ENCODE data around the gene UBE2D3.

GRCh38 chr4:102858828-102859464 lies 31.6 kb upstream of the UBE2D3 start:
- TF ChIP-seq ZNF565 (CRISPR knock-in tag; conservative IDR thresholded peaks at IDR 0.05; ENCODE audit: low read depth) (no peak), TOX (CRISPR knock-in tag; IDR thresholded peaks at IDR 0.05; ENCODE audit: borderline replicate concordance) (no peak), ZC3H10 (CRISPR knock-in tag; IDR thresholded peaks at IDR 0.05) (no peak), ARNTL (CRISPR knock-in tag; IDR thresholded peaks at IDR 0.05; ENCODE audit: borderline replicate concordance, low read depth) (no peak), PATZ1 (CRISPR knock-in tag; IDR thresholded peaks at IDR 0.05; ENCODE audit: borderline replicate concordance) (no peak), OSR1 (CRISPR knock-in tag; IDR thresholded peaks at IDR 0.05) (no peak), BACH2 (CRISPR knock-in tag; IDR thresholded peaks at IDR 0.05; ENCODE audit: borderline replicate concordance) (no peak), CSDC2 (CRISPR knock-in tag; IDR thresholded peaks at IDR 0.05) (no peak), CREB5 (CRISPR knock-in tag; IDR thresholded peaks at IDR 0.05; ENCODE audit: low read depth) (no peak), ZNF70 (CRISPR knock-in tag; IDR thresholded peaks at IDR 0.05) (no peak)
